ENCODE results near the gene ARPC4. TPM values are rescaled to one million over a fixed set of nuclear protein-coding genes. Genes with fewer than 3 reads are reported as not detected.

The ARPC4 gene
- total RNA-seq, 1 experiment from 2014 or later: 239 TPM

DNA sequence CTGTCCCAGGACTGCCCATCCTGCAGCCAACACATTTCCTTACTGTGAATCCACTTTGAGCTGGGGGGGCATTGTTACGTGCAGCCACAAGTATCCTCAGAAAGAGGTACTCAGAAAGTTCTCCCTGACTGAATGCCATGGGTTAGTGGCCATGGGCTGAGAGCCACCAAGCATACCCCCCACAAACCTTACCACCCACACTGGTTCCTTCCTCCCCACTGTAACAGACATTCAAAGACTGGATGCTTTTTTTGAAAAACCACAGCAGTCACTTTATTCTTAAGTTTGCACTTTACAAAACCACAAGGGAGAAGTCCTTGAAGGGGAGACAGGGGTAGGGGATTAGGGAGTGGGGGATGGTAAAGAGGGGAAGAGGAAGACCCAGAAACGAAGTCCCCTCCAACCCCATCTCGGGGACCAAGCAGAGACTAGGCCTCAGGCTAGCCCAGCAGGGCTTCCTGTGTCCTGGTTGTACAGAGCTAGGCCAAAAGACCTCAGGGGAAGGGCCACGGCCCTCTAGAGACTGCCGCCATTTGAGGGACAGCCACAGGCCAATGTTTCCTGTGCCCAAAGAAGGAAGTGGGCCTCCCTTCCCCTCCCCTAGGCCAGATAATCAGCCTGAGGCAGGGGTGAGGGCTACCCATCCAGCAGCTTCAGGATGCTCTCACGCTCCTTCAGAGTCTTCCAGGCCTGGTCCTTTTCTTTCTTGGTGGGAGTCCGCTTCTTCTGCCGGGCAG lies 13.0 kb upstream of the ARPC4 start:
- no peak overlapping the region for H3K4me3 ChIP-seq (ENCODE audit: insufficient read depth, low read depth, low read length)
- DNase-seq: no peak
- peaks cover 14% of the 10 kb centered on the region for H3K36me3 ChIP-seq (replicated peaks; ENCODE audit: control insufficient read depth, insufficient read depth, low read length)
- no peaks in the 10 kb centered on the region for H3K27me3 ChIP-seq (ENCODE audit: control insufficient read depth, insufficient read depth, low read length)

DNA sequence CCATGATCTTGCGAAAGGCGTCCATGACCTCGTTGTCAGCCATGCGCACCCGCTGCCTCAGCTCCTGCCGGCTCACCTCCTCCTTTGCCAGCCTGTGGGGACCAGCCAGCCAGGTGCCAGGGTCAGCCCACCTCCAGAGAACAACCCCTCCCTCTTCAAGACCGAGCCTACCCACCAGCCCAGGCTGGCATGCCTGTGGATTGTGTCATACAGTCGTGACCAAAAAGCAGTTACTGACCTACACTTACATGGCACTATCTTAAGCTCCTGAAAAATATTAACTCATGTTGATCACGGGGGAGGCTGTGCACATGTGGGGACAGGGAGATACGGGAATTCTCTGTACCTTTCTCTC lies 12.4 kb upstream of the ARPC4 start:
- H3K4me3 ChIP-seq (ENCODE audit: insufficient read depth, low read depth, low read length): no peak overlapping the region

DNA sequence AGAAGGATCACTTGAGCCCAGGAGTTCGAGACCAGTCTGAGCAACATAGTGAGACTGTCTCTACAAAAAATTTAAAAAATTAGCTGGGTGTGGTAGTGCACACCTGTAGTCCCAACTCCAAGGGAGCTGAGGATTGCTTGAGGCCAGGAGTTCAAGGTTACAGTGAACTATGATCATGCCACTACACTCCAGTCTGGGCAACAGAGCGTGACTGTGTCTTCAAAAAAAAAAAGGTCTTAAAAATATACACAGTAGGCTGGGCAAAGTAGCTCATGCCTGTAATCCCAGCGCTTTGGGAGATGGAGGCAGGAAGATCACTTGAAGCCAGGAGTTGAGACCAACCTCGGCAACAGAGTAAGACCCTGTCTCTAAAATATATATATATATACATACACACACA lies 12.0 kb upstream of the ARPC4 start:
- Histone ChIP-seq H3K4me3 (ENCODE audit: insufficient read depth, low read depth, low read length) (no peak overlapping the region), H3K27me3 (ENCODE audit: control insufficient read depth, insufficient read depth, low read length) (no peaks in the 10 kb centered on the region), H3K36me3 (replicated peaks; ENCODE audit: control insufficient read depth, insufficient read depth, low read length) (peaks cover 23% of the 10 kb centered on the region)
- DNase-seq: no peak

More for the DNA sequence above, 12.4 kb upstream of the ARPC4 start:
- DNase-seq: no peak
- Histone ChIP-seq H3K36me3 (replicated peaks; ENCODE audit: control insufficient read depth, insufficient read depth, low read length) (peaks cover 20% of the 10 kb centered on the region), H3K27me3 (ENCODE audit: control insufficient read depth, insufficient read depth, low read length) (no peaks in the 10 kb centered on the region)

DNA sequence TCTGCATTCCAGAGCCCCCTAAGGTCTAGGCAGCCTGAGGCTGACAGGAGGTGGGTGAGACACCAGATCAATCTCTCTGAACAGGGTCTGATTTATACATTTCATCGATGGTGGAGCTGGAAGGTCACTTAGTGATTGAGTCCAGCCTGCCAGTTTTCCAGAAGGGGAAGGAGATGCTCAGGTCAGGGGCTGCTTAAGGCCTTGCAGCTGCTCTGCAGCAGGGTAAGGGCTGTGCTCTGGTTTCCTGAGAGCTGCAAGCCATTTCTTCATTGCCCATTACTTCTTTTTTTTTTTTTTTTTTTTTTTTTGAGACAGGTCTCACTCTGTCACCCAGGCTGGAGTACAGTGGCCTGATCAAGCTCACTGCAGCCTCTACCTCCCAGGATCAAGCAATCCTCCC lies 11.3 kb upstream of the ARPC4 start:
- no peak for DNase-seq
- peaks cover 23% of the 10 kb centered on the region for H3K36me3 ChIP-seq (replicated peaks; ENCODE audit: control insufficient read depth, insufficient read depth, low read length)
- H3K4me3 ChIP-seq (ENCODE audit: insufficient read depth, low read depth, low read length): no peak overlapping the region
- no peaks in the 10 kb centered on the region for H3K27me3 ChIP-seq (ENCODE audit: control insufficient read depth, insufficient read depth, low read length)

DNA sequence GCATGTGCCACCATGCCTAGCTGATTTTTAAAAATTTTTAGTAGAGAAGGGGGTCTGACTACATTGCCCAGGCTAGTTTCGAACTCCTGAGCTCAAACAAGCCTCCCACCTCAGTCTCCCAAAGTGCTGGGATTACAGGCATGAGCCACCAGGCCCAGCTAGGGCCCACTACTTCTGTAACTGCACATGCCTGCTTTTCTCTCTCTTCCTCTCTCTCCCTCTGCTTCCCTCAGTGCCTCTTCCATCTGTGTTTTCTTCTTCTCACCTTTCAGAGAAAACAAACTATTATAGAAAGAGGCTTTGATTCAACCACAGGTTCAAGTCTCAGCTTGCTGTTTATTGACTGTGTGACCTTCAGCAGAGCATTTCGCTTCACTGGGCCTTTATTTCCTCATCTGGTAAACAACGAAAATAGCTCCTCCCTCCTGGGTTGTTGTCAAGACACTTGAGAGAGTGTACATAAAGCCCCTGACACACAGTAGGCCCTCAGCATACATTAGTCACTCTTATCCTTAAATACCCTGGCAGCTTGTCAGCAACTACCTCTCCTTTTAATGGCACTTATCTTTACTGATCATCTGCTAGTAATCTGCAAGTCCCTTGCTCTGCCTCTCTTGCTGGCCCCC lies 10.8 kb upstream of the ARPC4 start:
- peaks cover 25% of the 10 kb centered on the region for H3K36me3 ChIP-seq (replicated peaks; ENCODE audit: control insufficient read depth, insufficient read depth, low read length)
- no peaks in the 10 kb centered on the region for H3K27me3 ChIP-seq (ENCODE audit: control insufficient read depth, insufficient read depth, low read length)
- H3K4me3 ChIP-seq (ENCODE audit: insufficient read depth, low read depth, low read length): no peak overlapping the region
- no peak for DNase-seq

DNA sequence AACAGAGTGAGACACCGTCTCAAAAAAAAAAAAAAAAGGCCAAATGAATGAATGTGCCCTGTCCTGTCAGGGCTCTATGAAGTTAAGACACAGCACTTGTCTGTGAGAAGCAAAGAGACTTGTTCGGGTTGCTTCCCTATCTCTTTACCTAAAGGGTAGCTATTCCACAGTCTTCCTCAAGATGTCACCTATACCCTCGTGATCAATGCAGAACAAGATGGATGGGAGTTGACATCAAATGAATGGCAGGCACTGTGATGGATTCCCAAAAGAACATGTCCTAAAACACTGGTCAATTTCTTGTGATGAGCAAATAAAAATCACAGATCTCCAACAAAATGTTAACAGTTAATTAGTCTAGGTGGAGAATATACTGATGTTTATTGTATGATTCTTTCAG lies 10.1 kb upstream of the ARPC4 start:
- H3K36me3 ChIP-seq (replicated peaks; ENCODE audit: control insufficient read depth, insufficient read depth, low read length): peaks cover 25% of the 10 kb centered on the region
- no peak overlapping the region for H3K4me3 ChIP-seq (ENCODE audit: insufficient read depth, low read depth, low read length)
- DNase-seq: peak; percentile 60
- H3K27me3 ChIP-seq (ENCODE audit: control insufficient read depth, insufficient read depth, low read length): no peaks in the 10 kb centered on the region

DNA sequence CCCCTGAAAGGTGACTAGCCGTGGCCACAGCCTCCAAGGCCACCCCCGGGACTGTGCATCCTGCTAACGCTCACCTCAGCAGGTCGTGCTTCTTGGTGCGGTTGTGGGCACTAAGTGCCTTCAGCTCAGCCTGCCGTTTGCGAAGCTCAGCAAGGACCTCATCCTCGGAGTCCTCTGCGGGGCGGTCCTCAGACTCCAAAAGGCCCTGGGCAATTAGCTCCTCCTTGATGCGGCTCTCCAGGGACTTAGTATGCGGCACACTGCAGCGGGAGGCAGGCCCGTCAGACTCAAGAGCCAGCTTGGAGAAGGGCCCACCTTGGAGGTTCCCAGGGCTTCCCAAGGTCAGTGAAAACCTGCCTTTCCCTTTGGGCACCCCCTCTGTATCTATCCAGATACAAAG lies 8.9 kb upstream of the ARPC4 start:
- Histone ChIP-seq H3K27me3 (ENCODE audit: control insufficient read depth, insufficient read depth, low read length) (no peaks in the 10 kb centered on the region), H3K4me3 (ENCODE audit: insufficient read depth, low read depth, low read length) (no peak overlapping the region), H3K36me3 (replicated peaks; ENCODE audit: control insufficient read depth, insufficient read depth, low read length) (peaks cover 26% of the 10 kb centered on the region)
- DNase-seq: no peak

DNA sequence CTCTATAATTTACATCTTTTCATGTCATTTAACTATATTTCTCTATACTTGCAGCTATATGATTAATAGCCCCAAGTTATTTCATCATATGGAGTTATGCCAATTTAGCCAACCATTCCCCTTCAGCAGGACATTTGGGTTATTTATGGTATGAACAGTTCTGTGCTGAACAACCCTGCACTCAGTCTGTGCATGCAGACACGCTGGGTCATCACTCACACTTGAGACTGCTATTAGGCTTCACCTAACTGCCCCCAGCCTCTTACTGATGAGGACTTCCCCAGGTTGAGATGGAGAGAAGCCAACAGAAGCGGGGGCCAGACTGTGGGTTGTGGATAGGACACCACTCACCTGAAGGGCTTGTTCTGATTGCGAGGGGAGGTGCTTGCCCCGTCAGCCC lies 7.9 kb upstream of the ARPC4 start:
- no peak overlapping the region for H3K4me3 ChIP-seq (ENCODE audit: insufficient read depth, low read depth, low read length)
- no peaks in the 10 kb centered on the region for H3K27me3 ChIP-seq (ENCODE audit: control insufficient read depth, insufficient read depth, low read length)
- peaks cover 32% of the 10 kb centered on the region for H3K36me3 ChIP-seq (replicated peaks; ENCODE audit: control insufficient read depth, insufficient read depth, low read length)
- no peak for DNase-seq

DNA sequence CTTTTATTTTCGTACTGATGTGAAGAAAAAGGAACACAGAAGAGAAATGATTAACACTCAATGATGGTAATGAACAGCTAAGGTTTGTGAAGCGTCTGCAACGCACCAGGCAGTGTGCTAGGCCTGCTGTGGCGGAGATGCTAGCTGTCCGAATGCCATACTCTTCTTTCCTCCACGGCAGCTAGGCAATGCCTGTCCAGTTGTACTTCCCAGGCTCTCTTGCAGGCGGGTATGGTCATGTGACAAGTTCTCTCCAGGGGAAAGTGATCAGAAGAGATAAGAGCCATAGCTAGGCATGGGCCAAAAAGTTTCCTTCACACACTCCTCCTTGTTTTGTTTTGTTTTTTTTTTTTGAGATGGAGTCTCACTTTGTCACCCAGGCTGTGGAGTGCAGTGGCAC lies 7.3 kb upstream of the ARPC4 start:
- no peak for DNase-seq
- no peaks in the 10 kb centered on the region for H3K27me3 ChIP-seq (ENCODE audit: control insufficient read depth, insufficient read depth, low read length)
- H3K36me3 ChIP-seq (replicated peaks; ENCODE audit: control insufficient read depth, insufficient read depth, low read length): peaks cover 34% of the 10 kb centered on the region
- H3K4me3 ChIP-seq (ENCODE audit: insufficient read depth, low read depth, low read length): no peak overlapping the region

DNA sequence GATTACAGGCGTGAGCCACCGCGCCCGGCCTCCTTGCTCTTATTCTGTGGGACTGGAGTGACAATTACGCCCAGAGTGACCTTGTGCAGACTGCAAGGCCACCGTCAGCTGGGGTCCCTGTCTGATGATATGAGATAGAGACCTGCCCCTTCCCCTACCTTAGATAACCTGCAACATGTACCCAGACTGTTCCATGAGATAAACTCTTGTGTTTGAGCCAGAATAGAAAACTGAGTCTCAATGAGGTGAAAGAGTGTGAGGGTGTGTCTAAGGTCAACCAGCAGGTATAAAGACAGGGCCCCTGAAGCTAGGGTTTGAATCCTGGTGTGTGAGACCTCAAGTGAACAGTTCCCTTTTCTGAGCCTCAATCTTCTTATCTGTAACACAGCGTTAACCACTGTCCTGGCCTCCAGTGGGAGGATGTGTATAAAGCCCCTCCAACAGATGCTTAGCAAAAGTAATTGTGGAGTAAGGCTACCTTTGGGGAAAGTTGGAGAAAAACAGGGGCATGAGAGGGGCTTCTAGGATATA lies 6.6 kb upstream of the ARPC4 start:
- Histone ChIP-seq H3K4me3 (ENCODE audit: insufficient read depth, low read depth, low read length) (no peak overlapping the region), H3K36me3 (replicated peaks; ENCODE audit: control insufficient read depth, insufficient read depth, low read length) (peaks cover 34% of the 10 kb centered on the region), H3K27me3 (ENCODE audit: control insufficient read depth, insufficient read depth, low read length) (no peaks in the 10 kb centered on the region)
- DNase-seq: no peak

DNA sequence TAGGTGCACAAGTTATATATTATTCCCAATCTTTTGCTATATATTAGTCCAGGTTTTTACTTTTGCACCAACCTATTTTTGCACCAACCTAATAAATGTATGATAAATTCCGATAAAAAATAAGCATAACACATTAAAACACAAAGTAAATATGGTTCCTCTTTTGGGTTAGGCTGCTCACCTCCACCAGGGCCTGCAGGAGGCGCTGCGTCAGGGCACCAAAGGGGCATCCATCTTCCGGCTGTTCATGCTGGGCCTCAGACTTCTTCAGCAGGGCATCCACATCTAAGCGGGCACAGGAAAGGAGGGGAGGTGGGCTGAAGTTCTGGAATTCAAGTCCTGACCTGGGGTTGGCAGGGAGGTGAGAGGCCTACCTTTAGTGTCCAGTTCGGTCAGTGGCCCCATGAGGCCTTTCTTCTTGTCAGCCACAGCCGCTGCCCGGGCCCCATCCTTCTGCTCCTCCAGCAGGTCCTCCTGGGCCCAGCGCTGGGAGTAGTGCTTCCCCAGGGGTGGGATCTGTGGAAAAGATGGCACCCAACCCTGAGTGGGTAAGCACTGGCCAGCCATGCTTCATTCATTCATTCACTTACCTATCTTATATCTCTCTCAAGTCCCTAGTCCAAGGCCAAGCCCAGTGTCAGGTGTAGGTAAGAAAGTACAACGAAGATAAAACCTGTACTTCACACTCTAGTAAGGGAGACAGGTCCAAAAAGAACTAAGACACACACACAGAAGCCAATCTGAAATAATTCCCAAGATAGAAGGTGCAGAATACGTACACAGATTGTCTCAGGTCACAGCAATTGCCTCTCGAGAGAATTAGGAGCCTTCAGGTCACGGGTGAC lies 5.8 kb upstream of the ARPC4 start:
- Histone ChIP-seq H3K27me3 (ENCODE audit: control insufficient read depth, insufficient read depth, low read length) (no peaks in the 10 kb centered on the region), H3K4me3 (ENCODE audit: insufficient read depth, low read depth, low read length) (no peak overlapping the region), H3K36me3 (replicated peaks; ENCODE audit: control insufficient read depth, insufficient read depth, low read length) (peaks cover 29% of the 10 kb centered on the region)
- DNase-seq: peak; percentile 71

DNA sequence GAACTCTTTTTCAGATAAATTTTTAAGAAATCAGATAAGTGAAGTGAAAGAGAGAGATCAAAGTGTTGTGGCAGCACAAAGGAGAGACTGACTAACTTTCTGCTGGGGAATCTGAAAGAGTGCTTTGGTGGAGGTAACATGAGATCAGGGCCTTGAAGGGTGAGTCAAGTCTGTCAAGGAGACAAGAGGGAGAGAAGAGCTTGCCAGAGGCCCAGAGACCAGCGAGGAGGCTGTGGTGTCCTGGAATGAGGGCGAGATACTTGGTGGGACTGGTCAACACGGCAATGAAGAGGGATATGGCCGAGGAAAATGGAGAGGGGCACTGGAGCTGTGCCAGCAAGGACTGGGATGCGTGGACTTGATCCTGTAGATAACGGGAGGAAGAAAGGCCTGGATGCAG lies 5.2 kb upstream of the ARPC4 start:
- H3K4me3 ChIP-seq (ENCODE audit: insufficient read depth, low read depth, low read length): no peak overlapping the region
- H3K36me3 ChIP-seq (replicated peaks; ENCODE audit: control insufficient read depth, insufficient read depth, low read length): peaks cover 29% of the 10 kb centered on the region
- no peaks in the 10 kb centered on the region for H3K27me3 ChIP-seq (ENCODE audit: control insufficient read depth, insufficient read depth, low read length)
- DNase-seq: no peak

DNA sequence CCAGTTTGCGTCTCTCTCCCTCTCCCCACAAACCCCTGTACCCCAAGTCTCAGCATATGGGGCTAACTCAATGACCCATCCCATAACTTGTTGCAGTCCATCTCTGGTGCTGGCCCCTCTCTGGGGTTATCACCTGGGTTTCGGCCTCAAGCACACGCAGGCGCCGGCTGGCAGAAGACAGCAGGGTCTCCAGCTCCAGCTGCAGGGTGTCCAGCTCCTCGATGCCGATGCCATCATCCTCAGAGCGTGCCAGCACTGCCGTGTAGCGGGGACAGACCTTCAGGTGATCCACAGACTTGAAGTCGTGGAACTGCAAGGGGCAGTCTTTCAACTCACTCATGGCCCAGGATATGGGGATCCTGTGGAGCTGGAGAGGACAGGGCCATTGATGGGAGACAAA lies 1.8 kb upstream of the ARPC4 start:
- DNase-seq: no peak
- Histone ChIP-seq H3K36me3 (replicated peaks; ENCODE audit: control insufficient read depth, insufficient read depth, low read length) (peaks cover 13% of the 10 kb centered on the region), H3K27me3 (ENCODE audit: control insufficient read depth, insufficient read depth, low read length) (no peaks in the 10 kb centered on the region), H3K4me3 (ENCODE audit: insufficient read depth, low read depth, low read length) (no peak overlapping the region)

DNA sequence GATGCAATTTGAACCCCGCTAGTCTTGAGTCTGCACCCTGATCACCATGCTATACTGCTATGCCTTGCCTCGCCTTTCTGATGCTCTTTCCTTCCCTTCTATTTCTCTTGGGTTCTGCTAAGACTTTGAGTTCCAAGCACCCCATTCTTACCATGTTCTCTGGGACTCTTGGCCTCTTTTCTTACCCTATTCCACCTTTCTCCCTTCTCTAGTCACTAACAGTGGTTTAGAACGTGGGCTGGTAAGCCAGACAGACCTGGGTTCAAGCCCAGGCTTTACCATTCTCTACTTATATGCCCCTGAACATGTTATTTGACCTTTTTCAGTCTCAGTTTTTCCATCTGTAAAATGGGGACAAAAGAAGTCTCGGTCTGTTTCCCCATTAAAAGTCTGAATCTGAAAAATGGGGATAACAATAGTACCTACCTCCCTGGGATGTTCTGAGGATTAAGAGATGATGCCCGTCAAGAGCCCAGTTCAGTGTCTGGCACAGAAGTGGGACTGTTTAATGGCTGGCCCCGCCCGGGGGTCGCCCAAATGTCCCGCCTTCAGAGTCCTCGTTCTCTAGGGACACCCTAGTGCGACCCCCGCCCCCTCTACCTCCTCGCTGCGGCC lies 985 bp upstream of the ARPC4 start:
- Histone ChIP-seq H3K27me3 (ENCODE audit: control insufficient read depth, insufficient read depth, low read length) (no peaks in the 10 kb centered on the region), H3K4me3 (ENCODE audit: insufficient read depth, low read depth, low read length) (peak overlapping the region; percentile 80), H3K36me3 (replicated peaks; ENCODE audit: control insufficient read depth, insufficient read depth, low read length) (peaks cover 12% of the 10 kb centered on the region)
- DNase-seq: no peak

Data from H7 (cell line).